Transverse colon (tissue), 4 donors: ENCODE results near the gene PLA2G5.

Experiments used
- EP300 ChIP-seq: sonication (generic); formaldehyde crosslinking; IDR thresholded peaks from one replicate; pipeline ENCODE4 v1.6.1; 2017; ENCODE audit warnings: antibody characterized with exemption, low read depth
- POLR2AphosphoS5 ChIP-seq, 3 donors: sonication (generic); formaldehyde crosslinking; IDR thresholded peaks; one replicate each; pipeline ENCODE4 v1.6.1; 2016; ENCODE audit warnings: antibody characterized with exemption in 3 of 3
- TF ChIP-seq, protein P1 (sequence below), 5 experiments: fragments of 200-600 bp in 3 of 5; fragments of 450-650 bp in 2 of 5; sonication (generic) in 3 of 5; IDR thresholded peaks; 1 replicate in 2 of 5; 2 replicates in 3 of 5; pipeline ENCODE4 v1.5.1; 2016 to 2017; ENCODE audit warnings: antibody characterized with exemption in 5 of 5, inconsistent platforms in 3 of 5, mild to moderate bottlenecking in 2 of 5, moderate library complexity in 1 of 5

DNA sequence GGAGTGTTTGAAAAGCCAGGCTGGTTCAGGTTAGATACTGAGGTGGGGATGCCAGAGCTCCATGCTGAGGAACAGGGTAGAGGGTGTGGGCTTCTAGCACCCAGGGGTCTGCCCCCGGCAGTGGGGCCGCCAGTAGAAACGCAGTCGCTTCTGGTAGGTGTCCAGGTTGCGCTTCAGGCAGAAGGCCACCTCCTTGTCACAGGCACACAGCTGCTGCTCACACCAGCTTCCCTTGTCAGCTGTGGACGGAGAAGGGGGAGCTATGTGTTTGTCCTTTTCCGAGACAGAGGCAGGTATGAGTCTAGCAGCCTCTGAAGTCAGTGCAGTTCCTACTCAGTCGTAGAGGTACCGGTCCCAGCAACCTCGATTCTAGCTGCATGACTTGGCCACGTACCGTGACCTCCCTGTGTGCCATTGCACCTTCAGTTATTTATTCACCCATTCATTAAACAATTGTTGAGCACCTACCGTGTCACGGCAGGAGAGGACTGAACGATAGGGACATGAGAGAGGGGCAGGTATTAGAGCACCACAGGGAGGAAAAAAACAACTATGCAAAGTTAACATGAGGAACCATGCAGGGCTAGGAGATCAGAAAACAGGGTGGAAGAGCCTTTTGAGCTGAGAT is 44.1 kb downstream of the PLA2G5 start:
- TF ChIP-seq, protein P1, sequence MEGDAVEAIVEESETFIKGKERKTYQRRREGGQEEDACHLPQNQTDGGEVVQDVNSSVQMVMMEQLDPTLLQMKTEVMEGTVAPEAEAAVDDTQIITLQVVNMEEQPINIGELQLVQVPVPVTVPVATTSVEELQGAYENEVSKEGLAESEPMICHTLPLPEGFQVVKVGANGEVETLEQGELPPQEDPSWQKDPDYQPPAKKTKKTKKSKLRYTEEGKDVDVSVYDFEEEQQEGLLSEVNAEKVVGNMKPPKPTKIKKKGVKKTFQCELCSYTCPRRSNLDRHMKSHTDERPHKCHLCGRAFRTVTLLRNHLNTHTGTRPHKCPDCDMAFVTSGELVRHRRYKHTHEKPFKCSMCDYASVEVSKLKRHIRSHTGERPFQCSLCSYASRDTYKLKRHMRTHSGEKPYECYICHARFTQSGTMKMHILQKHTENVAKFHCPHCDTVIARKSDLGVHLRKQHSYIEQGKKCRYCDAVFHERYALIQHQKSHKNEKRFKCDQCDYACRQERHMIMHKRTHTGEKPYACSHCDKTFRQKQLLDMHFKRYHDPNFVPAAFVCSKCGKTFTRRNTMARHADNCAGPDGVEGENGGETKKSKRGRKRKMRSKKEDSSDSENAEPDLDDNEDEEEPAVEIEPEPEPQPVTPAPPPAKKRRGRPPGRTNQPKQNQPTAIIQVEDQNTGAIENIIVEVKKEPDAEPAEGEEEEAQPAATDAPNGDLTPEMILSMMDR (IDR thresholded peaks at IDR 0.05) = no peak
- TF ChIP-seq POLR2AphosphoS5 (IDR thresholded peaks at IDR 0.05) (no peak), EP300 (no peak)
